GM19395 (cell line): ENCODE results near the gene ETFRF1.
A peak's percentile ranks its signal among the peaks of the same experiment; 100 is the strongest.

ENCODE experiments used
- ATAC-seq: cut with Tn5 transposase; IDR thresholded peaks from one replicate; pipeline ENCODE4 v1.9.1; 2021; ENCODE audit warnings: mild to moderate bottlenecking, moderate library complexity; ENCODE audit not compliant: unreplicated experiment

Gene ETFRF1

GRCh38 chr12:25208554-25208953, 13.5 kb downstream of the ETFRF1 start:
- ATAC-seq, result no peak

- ATAC-seq, result no peak
Observed at GRCh38 chr12:25213338-25213737, 18.3 kb downstream of the ETFRF1 start.

- no peak for ATAC-seq
Observed at GRCh38 chr12:25236190-25236589, 41.2 kb downstream of the ETFRF1 start.

- ATAC-seq, result no peak
Observed at GRCh38 chr12:25236626-25237025, 41.6 kb downstream of the ETFRF1 start.

GRCh38 chr12:25241167-25242020, 46.4 kb downstream of the ETFRF1 start:
- ATAC-seq, result no peak

- no peak for ATAC-seq
Observed at GRCh38 chr12:25242981-25243679, 48.1 kb downstream of the ETFRF1 start.

- no peak for ATAC-seq
Observed at GRCh38 chr12:25243680-25243990, 48.6 kb downstream of the ETFRF1 start.

- no peak for ATAC-seq
Observed at GRCh38 chr12:25245491-25245890, 50.5 kb downstream of the ETFRF1 start.

- no peak for ATAC-seq
Observed at GRCh38 chr12:25248137-25248536, 53.1 kb downstream of the ETFRF1 start.

- ATAC-seq, result no peak
Observed at GRCh38 chr12:25248732-25249131, 53.7 kb downstream of the ETFRF1 start.

GRCh38 chr12:25249931-25250738, 55.1 kb downstream of the ETFRF1 start:
- peak; percentile 40 for ATAC-seq

- ATAC-seq, result peak; percentile 77
Observed at GRCh38 chr12:25250744-25251730, 56.0 kb downstream of the ETFRF1 start, which contains the start of gene KRAS. Gene KRAS (minus strand): TSS chr12:25250929.

GRCh38 chr12:25251769-25252168, 56.7 kb downstream of the ETFRF1 start:
- ATAC-seq, result no peak

GRCh38 chr12:25252946-25253345, 57.9 kb downstream of the ETFRF1 start:
- no peak for ATAC-seq

- no peak for ATAC-seq
Observed at GRCh38 chr12:25253371-25254068, 58.5 kb downstream of the ETFRF1 start.

- no peak for ATAC-seq
Observed at GRCh38 chr12:25254271-25254880, 59.3 kb downstream of the ETFRF1 start.
